ENCODE results near the gene IFT20. TPM values are rescaled to one million over a fixed set of nuclear protein-coding genes. Genes with fewer than 3 reads are reported as not detected.

Gene IFT20
- total and polyA plus RNA-seq, 9 of the 15 experiments (the other 6 are each of a cell fraction or from before 2014, with no cell fraction given) = 11.2 to 38.6 (median 20.1) TPM

DNA sequence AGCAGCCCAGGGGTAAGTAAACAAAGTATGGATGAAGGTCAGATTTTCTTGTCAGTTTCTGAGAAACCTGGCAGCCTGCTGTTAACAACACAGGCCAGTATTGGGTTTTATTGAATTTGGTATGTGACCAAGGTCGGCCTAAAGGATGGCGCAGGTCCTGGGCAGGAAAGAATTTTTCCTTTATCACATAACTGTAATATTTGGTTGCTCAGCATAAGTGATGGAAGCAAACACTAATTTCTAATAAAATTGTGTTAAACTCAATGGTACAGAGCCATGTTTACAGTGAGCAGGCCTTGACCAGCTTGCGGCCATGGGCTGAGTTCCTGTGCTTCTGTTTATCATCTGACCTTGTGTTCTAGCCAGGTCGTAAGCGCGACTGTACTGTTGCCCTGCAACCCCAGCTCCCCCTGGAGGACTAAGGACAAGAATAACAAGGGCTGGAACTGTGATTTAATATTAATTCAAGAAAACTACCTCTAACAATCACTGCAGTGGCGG is 11.5 kb upstream of the IFT20 start (continued):
- TF ChIP-seq, protein P1, sequence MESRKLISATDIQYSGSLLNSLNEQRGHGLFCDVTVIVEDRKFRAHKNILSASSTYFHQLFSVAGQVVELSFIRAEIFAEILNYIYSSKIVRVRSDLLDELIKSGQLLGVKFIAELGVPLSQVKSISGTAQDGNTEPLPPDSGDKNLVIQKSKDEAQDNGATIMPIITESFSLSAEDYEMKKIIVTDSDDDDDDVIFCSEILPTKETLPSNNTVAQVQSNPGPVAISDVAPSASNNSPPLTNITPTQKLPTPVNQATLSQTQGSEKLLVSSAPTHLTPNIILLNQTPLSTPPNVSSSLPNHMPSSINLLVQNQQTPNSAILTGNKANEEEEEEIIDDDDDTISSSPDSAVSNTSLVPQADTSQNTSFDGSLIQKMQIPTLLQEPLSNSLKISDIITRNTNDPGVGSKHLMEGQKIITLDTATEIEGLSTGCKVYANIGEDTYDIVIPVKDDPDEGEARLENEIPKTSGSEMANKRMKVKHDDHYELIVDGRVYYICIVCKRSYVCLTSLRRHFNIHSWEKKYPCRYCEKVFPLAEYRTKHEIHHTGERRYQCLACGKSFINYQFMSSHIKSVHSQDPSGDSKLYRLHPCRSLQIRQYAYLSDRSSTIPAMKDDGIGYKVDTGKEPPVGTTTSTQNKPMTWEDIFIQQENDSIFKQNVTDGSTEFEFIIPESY (CRISPR knock-in tag; IDR thresholded peaks at IDR 0.05) = peak; percentile 56
- TF ChIP-seq FOXK2 (conservative IDR thresholded peaks at IDR 0.05 in 1 of 2, IDR thresholded peaks at IDR 0.05 in 1 of 2; ENCODE audit: low read depth in 2 of 2) (peak; percentile 40 to 71; a peak in 3 of 4 replicates), SOX6 (IDR thresholded peaks at IDR 0.05) (no peak), STAG1 (CRISPR knock-in tag; IDR thresholded peaks at IDR 0.05; ENCODE audit: borderline replicate concordance) (peak; percentile 22; the same call in 1 of the 2 replicates), TCF7L2 (IDR thresholded peaks at IDR 0.05; ENCODE audit: low read depth, low read length) (no peak), PHF21A (IDR thresholded peaks at IDR 0.05; ENCODE audit: borderline replicate concordance, low read depth) (peak; percentile 74; the same call in 1 of the 2 replicates), FOXJ2 (tag; IDR thresholded peaks at IDR 0.05) (no peak), HDAC1 (IDR thresholded peaks at IDR 0.05) (peak in 1 of 2 experiments; percentile 27; a peak in 1 of 4 replicates), KDM1A (IDR thresholded peaks at IDR 0.05) (peak; percentile 51 to 61)
- TF ChIP-seq, protein P2, sequence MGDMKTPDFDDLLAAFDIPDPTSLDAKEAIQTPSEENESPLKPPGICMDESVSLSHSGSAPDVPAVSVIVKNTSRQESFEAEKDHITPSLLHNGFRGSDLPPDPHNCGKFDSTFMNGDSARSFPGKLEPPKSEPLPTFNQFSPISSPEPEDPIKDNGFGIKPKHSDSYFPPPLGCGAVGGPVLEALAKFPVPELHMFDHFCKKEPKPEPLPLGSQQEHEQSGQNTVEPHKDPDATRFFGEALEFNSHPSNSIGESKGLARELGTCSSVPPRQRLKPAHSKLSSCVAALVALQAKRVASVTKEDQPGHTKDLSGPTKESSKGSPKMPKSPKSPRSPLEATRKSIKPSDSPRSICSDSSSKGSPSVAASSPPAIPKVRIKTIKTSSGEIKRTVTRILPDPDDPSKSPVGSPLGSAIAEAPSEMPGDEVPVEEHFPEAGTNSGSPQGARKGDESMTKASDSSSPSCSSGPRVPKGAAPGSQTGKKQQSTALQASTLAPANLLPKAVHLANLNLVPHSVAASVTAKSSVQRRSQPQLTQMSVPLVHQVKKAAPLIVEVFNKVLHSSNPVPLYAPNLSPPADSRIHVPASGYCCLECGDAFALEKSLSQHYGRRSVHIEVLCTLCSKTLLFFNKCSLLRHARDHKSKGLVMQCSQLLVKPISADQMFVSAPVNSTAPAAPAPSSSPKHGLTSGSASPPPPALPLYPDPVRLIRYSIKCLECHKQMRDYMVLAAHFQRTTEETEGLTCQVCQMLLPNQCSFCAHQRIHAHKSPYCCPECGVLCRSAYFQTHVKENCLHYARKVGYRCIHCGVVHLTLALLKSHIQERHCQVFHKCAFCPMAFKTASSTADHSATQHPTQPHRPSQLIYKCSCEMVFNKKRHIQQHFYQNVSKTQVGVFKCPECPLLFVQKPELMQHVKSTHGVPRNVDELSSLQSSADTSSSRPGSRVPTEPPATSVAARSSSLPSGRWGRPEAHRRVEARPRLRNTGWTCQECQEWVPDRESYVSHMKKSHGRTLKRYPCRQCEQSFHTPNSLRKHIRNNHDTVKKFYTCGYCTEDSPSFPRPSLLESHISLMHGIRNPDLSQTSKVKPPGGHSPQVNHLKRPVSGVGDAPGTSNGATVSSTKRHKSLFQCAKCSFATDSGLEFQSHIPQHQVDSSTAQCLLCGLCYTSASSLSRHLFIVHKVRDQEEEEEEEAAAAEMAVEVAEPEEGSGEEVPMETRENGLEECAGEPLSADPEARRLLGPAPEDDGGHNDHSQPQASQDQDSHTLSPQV (IDR thresholded peaks at IDR 0.05) = peak; percentile 30; the same call in 1 of the 2 replicates
- TF ChIP-seq, protein P3, sequence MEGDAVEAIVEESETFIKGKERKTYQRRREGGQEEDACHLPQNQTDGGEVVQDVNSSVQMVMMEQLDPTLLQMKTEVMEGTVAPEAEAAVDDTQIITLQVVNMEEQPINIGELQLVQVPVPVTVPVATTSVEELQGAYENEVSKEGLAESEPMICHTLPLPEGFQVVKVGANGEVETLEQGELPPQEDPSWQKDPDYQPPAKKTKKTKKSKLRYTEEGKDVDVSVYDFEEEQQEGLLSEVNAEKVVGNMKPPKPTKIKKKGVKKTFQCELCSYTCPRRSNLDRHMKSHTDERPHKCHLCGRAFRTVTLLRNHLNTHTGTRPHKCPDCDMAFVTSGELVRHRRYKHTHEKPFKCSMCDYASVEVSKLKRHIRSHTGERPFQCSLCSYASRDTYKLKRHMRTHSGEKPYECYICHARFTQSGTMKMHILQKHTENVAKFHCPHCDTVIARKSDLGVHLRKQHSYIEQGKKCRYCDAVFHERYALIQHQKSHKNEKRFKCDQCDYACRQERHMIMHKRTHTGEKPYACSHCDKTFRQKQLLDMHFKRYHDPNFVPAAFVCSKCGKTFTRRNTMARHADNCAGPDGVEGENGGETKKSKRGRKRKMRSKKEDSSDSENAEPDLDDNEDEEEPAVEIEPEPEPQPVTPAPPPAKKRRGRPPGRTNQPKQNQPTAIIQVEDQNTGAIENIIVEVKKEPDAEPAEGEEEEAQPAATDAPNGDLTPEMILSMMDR (IDR thresholded peaks at IDR 0.05 in 2 of 3, conservative IDR thresholded peaks at IDR 0.05 in 1 of 3; ENCODE audit: insufficient read depth in 2 of 3, low read depth in 1 of 3, low read length in 3 of 3) = peak; percentile 59 to 70 (median 65)
- TF ChIP-seq, protein P4, sequence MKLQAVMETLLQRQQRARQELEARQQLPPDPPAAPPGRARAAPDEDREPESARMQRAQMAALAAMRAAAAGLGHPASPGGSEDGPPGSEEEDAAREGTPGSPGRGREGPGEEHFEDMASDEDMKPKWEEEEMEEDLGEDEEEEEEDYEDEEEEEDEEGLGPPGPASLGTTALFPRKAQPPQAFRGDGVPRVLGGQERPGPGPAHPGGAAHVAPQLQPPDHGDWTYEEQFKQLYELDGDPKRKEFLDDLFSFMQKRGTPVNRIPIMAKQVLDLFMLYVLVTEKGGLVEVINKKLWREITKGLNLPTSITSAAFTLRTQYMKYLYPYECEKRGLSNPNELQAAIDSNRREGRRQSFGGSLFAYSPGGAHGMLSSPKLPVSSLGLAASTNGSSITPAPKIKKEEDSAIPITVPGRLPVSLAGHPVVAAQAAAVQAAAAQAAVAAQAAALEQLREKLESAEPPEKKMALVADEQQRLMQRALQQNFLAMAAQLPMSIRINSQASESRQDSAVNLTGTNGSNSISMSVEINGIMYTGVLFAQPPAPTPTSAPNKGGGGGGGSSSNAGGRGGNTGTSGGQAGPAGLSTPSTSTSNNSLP (IDR thresholded peaks at IDR 0.05; ENCODE audit: borderline replicate concordance, low read depth, low read length) = peak; percentile 30; the same call in 1 of the 2 replicates

Measured in K562 (cell line).